Natural killer cell (primary cell): ENCODE results near the gene LIMS2. TPM values are rescaled to one million over a fixed set of nuclear protein-coding genes. Genes with fewer than 3 reads are reported as not detected.

Source experiments
- ATAC-seq, 3 donors: fragments of 150-1000 bp in 2 of 3; fragments of 200-7000 bp in 1 of 3; cut with Tn5 transposase; 1 replicate in 1 of 3; 2 replicates in 2 of 3; pipeline ENCODE4 v1.10.0; 2021; ENCODE audit warnings: mild to moderate bottlenecking in 2 of 3, moderate library complexity in 2 of 3
- DNase-seq, 2 donors: peaks; one replicate each; pipeline versions ENCODE4 v3.0.0 to v3.0.0-alpha.2; 2013 to 2021; ENCODE audit warnings: mixed read lengths in 1 of 2
- H3K27ac ChIP-seq: one replicate; pipeline ENCODE4 v1.5.1; 2013; ENCODE audit warnings: mild to moderate bottlenecking, low read length
- H3K27me3 ChIP-seq: one replicate; pipeline ENCODE4 v1.6.1; 2013; ENCODE audit warnings: low read length; ENCODE audit not compliant: control insufficient read depth, insufficient read depth
- H3K36me3 ChIP-seq: one replicate; pipeline ENCODE4 v1.6.1; 2013; ENCODE audit warnings: low read length; ENCODE audit not compliant: control insufficient read depth, insufficient read depth
- H3K4me1 ChIP-seq: one replicate; pipeline ENCODE4 v1.6.1; 2013; ENCODE audit warnings: low read length; ENCODE audit not compliant: control insufficient read depth, insufficient read depth
- H3K4me3 ChIP-seq: one replicate; pipeline ENCODE4 v1.5.1; 2013; ENCODE audit warnings: low read length
- H3K9me3 ChIP-seq: one replicate; pipeline ENCODE4 v1.6.1; 2013; ENCODE audit warnings: low read length; ENCODE audit not compliant: control insufficient read depth, insufficient read depth
- H3K27ac Mint-ChIP-seq, 2 donors: one replicate each; pipeline ENCODE4 v1.8.0; 2022; ENCODE audit warnings: mild to moderate bottlenecking in 2 of 2, mixed read lengths in 2 of 2, moderate library complexity in 1 of 2
- H3K27me3 Mint-ChIP-seq, 2 donors: one replicate each; pipeline ENCODE4 v1.8.0; 2022; ENCODE audit warnings: low read depth in 2 of 2, mixed read lengths in 2 of 2
- H3K36me3 Mint-ChIP-seq: one replicate; pipeline ENCODE4 v1.8.0; 2022; ENCODE audit warnings: mixed read lengths
- H3K4me1 Mint-ChIP-seq, 2 donors: one replicate each; pipeline ENCODE4 v1.8.0; 2022; ENCODE audit warnings: mixed read lengths in 2 of 2
- H3K4me3 Mint-ChIP-seq: one replicate; pipeline ENCODE4 v1.8.0; 2022; ENCODE audit warnings: mild to moderate bottlenecking, moderate library complexity, mixed read lengths
- H3K9me3 Mint-ChIP-seq, 2 donors: one replicate each; pipeline ENCODE4 v1.8.0; 2022; ENCODE audit warnings: mixed read lengths in 2 of 2
- WGBS: methylation state at CpG from one replicate; pipeline ENCODE4 v1.1.7; 2013; ENCODE audit warnings: missing lambda C conversion rate; ENCODE audit not compliant: insufficient coverage; 5-methylcytosine and 5-hydroxymethylcytosine counted together
- intact Hi-C: fragments of 100-400 bp; cut with micrococcal nuclease; formaldehyde crosslinking; loops from one replicate; pipeline ENCODE4 v1.14.2; 2022
- total RNA-seq, 4 donors: library from RNA; stranded (reverse); fragments of 120-200 nt in 1 of 4; gene quantifications; one replicate each; pipeline versions ENCODE4 v1.2.3 to v1.2.4, GENCODE V29; 2013 to 2022
- TF ChIP-seq, protein P1 (sequence below): fragments of 200-600 bp; IDR thresholded peaks from one replicate; pipeline ENCODE4 v1.8.0; 2022; ENCODE audit warnings: antibody characterized with exemption

The LIMS2 gene
- total RNA-seq, 3 donors from 2014 or later (not counting 1 experiment from before 2014, with no cell fraction given) = 0.15 to 0.16 TPM; not detected in 1

DNA sequence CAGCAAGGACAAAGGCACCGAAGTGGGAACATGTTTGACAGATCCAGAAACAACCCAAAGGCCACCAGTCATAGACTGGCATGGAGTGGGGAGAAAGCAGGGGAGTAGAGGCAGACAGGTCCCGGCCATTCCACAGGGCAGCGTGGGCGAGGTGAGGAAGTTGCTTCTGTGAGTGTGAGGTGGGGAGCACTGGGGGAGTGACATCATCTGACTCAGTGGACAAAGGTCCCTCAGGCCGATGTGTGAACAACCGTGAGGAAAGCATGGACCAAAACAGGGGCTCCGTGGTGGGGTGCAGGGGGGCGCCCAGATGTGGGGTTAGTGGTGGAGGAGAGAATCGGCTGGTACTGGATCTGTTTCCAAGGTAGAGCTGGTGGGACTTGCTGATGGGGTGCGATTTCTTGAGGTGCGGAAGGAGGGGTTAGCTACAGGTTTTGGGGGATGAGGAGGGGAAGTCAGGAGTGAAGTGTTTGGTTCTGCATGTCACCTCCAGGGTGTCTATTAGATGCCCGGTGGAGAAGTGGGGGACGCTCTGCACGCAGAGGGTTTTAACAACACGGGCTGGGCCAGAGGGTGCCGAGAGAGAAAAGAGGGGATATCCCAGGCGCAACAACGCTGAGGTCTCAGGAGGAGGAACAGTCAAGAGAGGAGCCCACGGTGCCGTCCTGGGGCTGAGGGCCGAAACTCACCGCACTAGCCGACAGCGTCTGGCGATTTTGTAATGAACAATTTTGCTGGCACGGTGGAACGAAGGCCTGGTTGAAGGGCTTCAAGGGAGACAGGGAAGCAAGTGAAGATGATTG, 23.4 kb upstream of the LIMS2 start:
- Histone ChIP-seq H3K27me3 (peaks cover 3% of the 10 kb centered on the region), H3K36me3 (peaks cover 3% of the 10 kb centered on the region), H3K4me1 (peaks cover 27% of the 10 kb centered on the region), H3K9me3 (no peaks in the 10 kb centered on the region), H3K4me3 (no peak overlapping the region), H3K27ac (no peak overlapping the region)
- H3K9me3 Mint-ChIP-seq = no peaks in the 10 kb centered on the region
- no peak overlapping the region for H3K4me3 Mint-ChIP-seq
- H3K36me3 Mint-ChIP-seq = no peaks in the 10 kb centered on the region
- 94% methylated on average over 27 of the region's 27 CpGs for WGBS
- peaks cover 18 to 22% of the 10 kb centered on the region in 2 donors for H3K4me1 Mint-ChIP-seq
- ATAC-seq = no peak
- H3K27ac Mint-ChIP-seq = peak overlapping the region in 1 of 2 donors; percentile 37
- intact Hi-C loops = no loop called here
- no peak for DNase-seq
- H3K27me3 Mint-ChIP-seq = no peaks in the 10 kb centered on the region
- TF ChIP-seq, protein P1, sequence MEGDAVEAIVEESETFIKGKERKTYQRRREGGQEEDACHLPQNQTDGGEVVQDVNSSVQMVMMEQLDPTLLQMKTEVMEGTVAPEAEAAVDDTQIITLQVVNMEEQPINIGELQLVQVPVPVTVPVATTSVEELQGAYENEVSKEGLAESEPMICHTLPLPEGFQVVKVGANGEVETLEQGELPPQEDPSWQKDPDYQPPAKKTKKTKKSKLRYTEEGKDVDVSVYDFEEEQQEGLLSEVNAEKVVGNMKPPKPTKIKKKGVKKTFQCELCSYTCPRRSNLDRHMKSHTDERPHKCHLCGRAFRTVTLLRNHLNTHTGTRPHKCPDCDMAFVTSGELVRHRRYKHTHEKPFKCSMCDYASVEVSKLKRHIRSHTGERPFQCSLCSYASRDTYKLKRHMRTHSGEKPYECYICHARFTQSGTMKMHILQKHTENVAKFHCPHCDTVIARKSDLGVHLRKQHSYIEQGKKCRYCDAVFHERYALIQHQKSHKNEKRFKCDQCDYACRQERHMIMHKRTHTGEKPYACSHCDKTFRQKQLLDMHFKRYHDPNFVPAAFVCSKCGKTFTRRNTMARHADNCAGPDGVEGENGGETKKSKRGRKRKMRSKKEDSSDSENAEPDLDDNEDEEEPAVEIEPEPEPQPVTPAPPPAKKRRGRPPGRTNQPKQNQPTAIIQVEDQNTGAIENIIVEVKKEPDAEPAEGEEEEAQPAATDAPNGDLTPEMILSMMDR = no peak

GRCh38 chr2:127697482-127698180, 22.3 kb upstream of the LIMS2 start:
- no peaks in the 10 kb centered on the region for H3K36me3 ChIP-seq
- H3K27ac ChIP-seq = no peak overlapping the region
- Mint-ChIP-seq H3K36me3 (no peaks in the 10 kb centered on the region), H3K4me3 (no peak overlapping the region), H3K27me3 (no peaks in the 10 kb centered on the region), H3K27ac (no peak overlapping the region), H3K4me1 (peaks cover 14 to 20% of the 10 kb centered on the region in 2 donors), H3K9me3 (no peaks in the 10 kb centered on the region)
- peaks cover 3% of the 10 kb centered on the region for H3K27me3 ChIP-seq
- TF ChIP-seq, protein P1 = no peak
- intact Hi-C loops = no loop called here
- H3K9me3 ChIP-seq = no peaks in the 10 kb centered on the region
- peaks cover 15% of the 10 kb centered on the region for H3K4me1 ChIP-seq
- ATAC-seq = no peak
- no peak for DNase-seq
- WGBS = 94% methylated on average over 21 of the region's 21 CpGs
- no peak overlapping the region for H3K4me3 ChIP-seq

- peak in 2 of 3 donors; percentile 98 for ATAC-seq
- H3K4me3 ChIP-seq = no peak overlapping the region
- 55% methylated on average over 51 of the region's 52 CpGs for WGBS
- H3K27me3 Mint-ChIP-seq = no peaks in the 10 kb centered on the region
- peaks cover 8% of the 10 kb centered on the region in 2 donors for H3K4me1 Mint-ChIP-seq
- peaks cover 5 to 11% of the 10 kb centered on the region in 2 donors for H3K9me3 Mint-ChIP-seq
- no peaks in the 10 kb centered on the region for H3K36me3 ChIP-seq
- DNase-seq = peak; percentile 59 to 69
- H3K27me3 ChIP-seq = peaks cover 3% of the 10 kb centered on the region
- TF ChIP-seq, protein P1 = peak; percentile 76
- H3K27ac ChIP-seq = no peak overlapping the region
- peaks cover 3% of the 10 kb centered on the region for H3K9me3 ChIP-seq
- H3K4me3 Mint-ChIP-seq = no peak overlapping the region
- H3K4me1 ChIP-seq = peaks cover 6% of the 10 kb centered on the region
- no peak overlapping the region for H3K27ac Mint-ChIP-seq
- H3K36me3 Mint-ChIP-seq = peaks cover 10% of the 10 kb centered on the region
- intact Hi-C loops = no loop called here
These were observed 20.5 kb upstream of the LIMS2 start for GRCh38 chr2:127695491-127696472.
